HepG2 (cell line): Measurements from ENCODE around the gene CTSW. TPM values are rescaled to one million over a fixed set of nuclear protein-coding genes. Genes with fewer than 3 reads are reported as not detected.
"Not testable (repeated sequence)": the region's sequence is repeated elsewhere in the genome, so short reads cannot be mapped to it uniquely, and the experiment has no call there.

Source experiments
- ATAC-seq: fragments of 200-7000 bp; cut with Tn5 transposase; 3 replicates; pipeline ENCODE4 v1.9.1; 2020; ENCODE audit warnings: mild to moderate bottlenecking, moderate library complexity
- BruUV-seq: library from RNA; stranded (reverse); fragments of 400-500 nt; replicated peaks from 2 replicates; lab custom pipeline; 2021; lab: Mats Ljungman, UMichigan
- CTCF ChIA-PET: fragments of 300-600 bp; formaldehyde crosslinking; extraction: SDS; loops from one replicate; lab custom pipeline; 2021; ENCODE audit warnings: low total read pairs, inconsistent platforms, low intra/inter-chr PET ratio; lab: Yijun Ruan, JAX
- POLR2A ChIA-PET: fragments of 350-600 bp; sonication (Branson Sonifier 250); formaldehyde crosslinking; loops from one replicate; lab custom pipeline; 2020; ENCODE audit warnings: antibody characterized with exemption, inconsistent platforms; lab: Yijun Ruan, JAX
- DNase-seq: peaks from one replicate; pipeline ENCODE4 v3.0.0-alpha.2; 2015; ENCODE audit warnings: low spot score
- FAIRE-seq: peaks from 3 replicates; lab custom pipeline; 2011; peaks lifted over from hg19 to GRCh38; lab: Jason Lieb, UNC
- H2AFZ ChIP-seq: one replicate; pipeline ENCODE4 v1.6.1; 2011; ENCODE audit warnings: low read length, inconsistent platforms
- H3K27ac ChIP-seq: fragments of 300-600 bp; 3 replicates; pipeline ENCODE4 v1.8.0; 2011; ENCODE audit warnings: mixed run types, mild to moderate bottlenecking, mixed read lengths, low read length, inconsistent platforms; ENCODE audit not compliant: insufficient read depth; ENCODE audit errors: extremely low read length
- H3K27me3 ChIP-seq, 2 experiments: fragments of 200-600 bp in 1 of 2; 2 replicates in 1 of 2; 3 replicates in 1 of 2; pipeline versions ENCODE4 v1.6.0 to v1.8.0; 2011; ENCODE audit warnings: low read length in 2 of 2, mild to moderate bottlenecking in 2 of 2, moderate library complexity in 2 of 2, inconsistent platforms in 1 of 2; ENCODE audit not compliant: insufficient read depth in 2 of 2, control insufficient read depth in 1 of 2
- H3K36me3 ChIP-seq, 2 experiments: fragments of 200-600 bp in 1 of 2; replicated peaks in 1 of 2; 2 replicates in 1 of 2; 3 replicates in 1 of 2; pipeline versions ENCODE4 v1.5.1 to v1.8.0; 2011; ENCODE audit warnings: low read length in 2 of 2, inconsistent platforms in 1 of 2; ENCODE audit not compliant: insufficient read depth in 2 of 2, control insufficient read depth in 1 of 2
- H3K4me1 ChIP-seq: 2 replicates; pipeline ENCODE4 v1.5.1; 2012; ENCODE audit warnings: low read length, inconsistent platforms; ENCODE audit not compliant: insufficient read depth
- H3K4me2 ChIP-seq: 2 replicates; pipeline ENCODE4 v1.6.0; 2011; ENCODE audit warnings: low read depth, low read length, inconsistent platforms
- H3K4me3 ChIP-seq, 3 experiments: fragments of 200-600 bp in 1 of 3; sonication (generic), shearing (Covaris generic) in 1 of 3; replicated peaks in 1 of 3; 2 replicates each; pipeline ENCODE4 v1.5.1; 2011 to 2016; ENCODE audit warnings: low read length in 3 of 3, inconsistent platforms in 2 of 3, low read depth in 2 of 3, mild to moderate bottlenecking in 2 of 3, control low read depth in 1 of 3, mixed read lengths in 1 of 3; ENCODE audit not compliant: insufficient read depth in 1 of 3
- H3K79me2 ChIP-seq: one replicate; pipeline ENCODE4 v1.6.1; 2011; ENCODE audit warnings: low read length, inconsistent platforms; ENCODE audit not compliant: insufficient read depth
- H3K9ac ChIP-seq: 2 replicates; pipeline ENCODE4 v1.6.0; 2011; ENCODE audit warnings: mild to moderate bottlenecking, low read depth, low read length, inconsistent platforms; ENCODE audit not compliant: insufficient read depth
- H3K9me3 ChIP-seq: 2 replicates; pipeline ENCODE4 v1.5.1; 2012; ENCODE audit warnings: mild to moderate bottlenecking, low read length
- H4K20me1 ChIP-seq: 2 replicates; pipeline ENCODE4 v1.6.0; 2011; ENCODE audit warnings: inconsistent platforms, mild to moderate bottlenecking, low read length, moderate library complexity; ENCODE audit not compliant: insufficient read depth
- HNRNPK ChIP-seq: fragments of 200-400 bp; formaldehyde crosslinking; IDR thresholded peaks from 2 replicates; pipeline ENCODE4 v1.6.1; 2018; ENCODE audit warnings: low read length, low read depth, moderate library complexity, mild to moderate bottlenecking; ENCODE audit not compliant: poor library complexity, severe bottlenecking
- NFYB ChIP-seq: sonication (generic); formaldehyde crosslinking; IDR thresholded peaks from 2 replicates; pipeline ENCODE4 v1.4.0; 2020; ENCODE audit warnings: missing genetic modification reagents
- NFYC ChIP-seq: IDR thresholded peaks from 2 replicates; pipeline ENCODE4 v1.6.1; 2016; ENCODE audit warnings: missing genetic modification reagents, missing compliant biosample characterization
- PRPF4 ChIP-seq: fragments of 200-400 bp; formaldehyde crosslinking; IDR thresholded peaks from 2 replicates; pipeline ENCODE4 v1.6.1; 2016; ENCODE audit warnings: low read length, low read depth; ENCODE audit not compliant: poor library complexity, severe bottlenecking
- SMAD9 ChIP-seq: sonication (generic); formaldehyde crosslinking; IDR thresholded peaks from 2 replicates; pipeline ENCODE4 v1.5.1; 2020; ENCODE audit warnings: mild to moderate bottlenecking, missing genetic modification reagents
- SP2 ChIP-seq: sonication (generic); formaldehyde crosslinking; IDR thresholded peaks from 2 replicates; pipeline ENCODE4 v1.5.1; 2020; ENCODE audit warnings: mild to moderate bottlenecking, missing genetic modification reagents
- ZBTB1 ChIP-seq: sonication (generic); formaldehyde crosslinking; IDR thresholded peaks from 2 replicates; pipeline ENCODE4 v1.4.0; 2020; ENCODE audit warnings: missing genetic modification reagents, borderline replicate concordance
- ZFP91 ChIP-seq: sonication (generic); formaldehyde crosslinking; IDR thresholded peaks from 2 replicates; pipeline ENCODE4 v1.9.0; 2022; ENCODE audit warnings: missing genetic modification reagents, mild to moderate bottlenecking, borderline replicate concordance
- ZNF75D ChIP-seq: sonication (generic); formaldehyde crosslinking; IDR thresholded peaks from 2 replicates; pipeline ENCODE4 v1.8.1; 2023; ENCODE audit warnings: missing genetic modification reagents, mild to moderate bottlenecking, borderline replicate concordance
- ZNF770 ChIP-seq: sonication (generic); formaldehyde crosslinking; IDR thresholded peaks from 2 replicates; pipeline ENCODE4 v1.5.0; 2020; ENCODE audit warnings: mild to moderate bottlenecking, missing genetic modification reagents
- ZNF775 ChIP-seq: sonication (generic); formaldehyde crosslinking; IDR thresholded peaks from 2 replicates; pipeline ENCODE4 v1.4.0; 2020; ENCODE audit warnings: missing genetic modification reagents, mild to moderate bottlenecking, moderate library complexity, borderline replicate concordance
- WGBS: methylation state at CpG from one replicate; pipeline ENCODE4 v1.1.6; 2017; ENCODE audit warnings: low lambda C conversion rate; 5-methylcytosine and 5-hydroxymethylcytosine counted together
- in situ Hi-C: cut with HindIII; loops from 2 replicates; pipeline ENCODE4 v1.10.0; 2017; ENCODE audit warnings: low pct_unique_long_range_greater_than_20kb; ENCODE audit not compliant: extremely low pct_ligation_motif_present
- intact Hi-C: fragments of 100-400 bp; cut with micrococcal nuclease; formaldehyde crosslinking; loops from one replicate; pipeline ENCODE4 v1.10.0; 2022; ENCODE audit not compliant: unreplicated experiment
- polyA plus RNA-seq, 8 experiments: library from polyadenylated mRNA; depleted of rRNA in 3 of 8; stranded (reverse) in 7 of 8; unstranded in 1 of 8; fragments of >200 nt; fragmentation: Illumina TruSeq in 4 of 8; extraction: Trizol in 4 of 8; gene quantifications; 2 replicates each; pipeline versions ENCODE4 v1.2.1 to v1.2.3, GENCODE V29; 2011 to 2016; ENCODE audit warnings: low read depth in 4 of 8, missing spikeins in 1 of 8, mixed read lengths in 1 of 8; ENCODE audit not compliant: insufficient read depth in 1 of 8
- total RNA-seq, 5 experiments: library from RNA; depleted of rRNA; stranded (reverse); fragments of >200 nt; fragmentation: Illumina TruSeq; extraction: Trizol; gene quantifications; 2 replicates each; pipeline ENCODE4 v1.2.3, GENCODE V29; 2016; ENCODE audit warnings: low read depth in 1 of 5

CTSW gene
- total and polyA plus RNA-seq, 2 of the 13 experiments (the other 11 are each of a cell fraction or from before 2014, with no cell fraction given) = 0.09 TPM; not detected in 1

GRCh38 chr11:65832231-65832630 is 47.4 kb upstream of the CTSW start:
- H3K4me3 ChIP-seq, POLR2A ChIA-PET: not testable (repeated sequence)

DNA sequence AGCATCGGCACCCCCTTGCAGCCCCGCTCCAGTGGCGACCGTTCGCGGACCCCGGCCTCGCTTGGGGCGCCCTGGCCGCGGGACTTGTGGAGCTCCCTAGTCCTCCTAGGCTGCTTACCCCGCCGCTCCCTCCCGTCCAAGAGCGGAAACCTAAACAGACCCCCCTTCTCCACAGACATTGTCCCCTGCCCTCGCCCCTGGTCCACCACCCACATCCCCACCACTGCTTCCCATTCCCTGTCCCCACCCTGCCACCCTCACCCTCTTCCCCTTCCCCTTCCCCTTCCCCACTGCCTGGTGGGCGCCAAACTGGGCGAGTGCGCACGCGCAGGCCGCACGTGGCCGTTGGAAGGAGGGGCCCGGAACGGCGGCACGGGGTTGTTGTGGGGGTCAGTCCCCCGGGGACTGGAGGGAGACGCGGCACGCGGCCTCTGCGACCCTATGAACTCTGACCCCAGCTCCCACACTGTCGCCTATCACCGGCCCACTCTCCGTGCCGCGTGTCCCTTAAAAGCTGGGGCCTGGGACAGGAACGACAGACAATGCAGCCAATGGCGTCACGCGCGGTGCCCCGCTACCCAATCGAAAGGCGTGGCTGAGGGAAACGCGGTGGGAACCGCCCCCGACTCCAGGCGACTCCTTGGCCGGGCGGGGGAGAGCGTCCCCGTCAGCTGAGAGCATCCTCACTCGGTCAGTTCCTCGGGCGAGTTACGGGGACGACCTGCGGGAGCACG is 46.2 kb upstream of the CTSW start, which contains the start of gene SNX32:
Gene SNX32, plus strand, starts transcription at position 667 of the 734 bp plus-strand sequence. CDS start 103 bp downstream, outside the sequence.
- H3K9me3 ChIP-seq = no peaks in the 10 kb centered on the region
- no peak within 1 kb of the TSS for H3K27ac ChIP-seq
- TF ChIP-seq SP2 (CRISPR knock-in tag) = peak; percentile 52
- peak; percentile 55; the same call in 1 of the 2 replicates for TF ChIP-seq NFYC (CRISPR knock-in tag)
- TF ChIP-seq PRPF4 = no peak
- no peak for TF ChIP-seq SMAD9 (CRISPR knock-in tag)
- peak; percentile 81 for TF ChIP-seq HNRNPK
- TF ChIP-seq ZNF770 (CRISPR knock-in tag) = no peak
- TF ChIP-seq NFYB = peak; percentile 70
- TF ChIP-seq ZFP91 (CRISPR knock-in tag) = peak; percentile 97
- TF ChIP-seq ZNF75D = no peak
- TF ChIP-seq ZBTB1 (CRISPR knock-in tag) = no peak
- no peak within 1 kb of the TSS for H3K4me3 ChIP-seq
- H3K9ac ChIP-seq = no peak within 1 kb of the TSS
- no TSS peak for BruUV-seq
- H2AFZ ChIP-seq = no peak within 1 kb of the TSS
- H3K36me3 ChIP-seq = no peaks in the 10 kb centered on the region
- FAIRE-seq (no peak), ATAC-seq (peak; percentile 31; the same call in 1 of the 3 replicates), DNase-seq (no peak)
- intact Hi-C loops = no loop called here
- H4K20me1 ChIP-seq = no peaks in the 10 kb centered on the region
- in situ Hi-C loops = no loop called here
- no peaks in the 10 kb centered on the region for H3K4me1 ChIP-seq
- H3K4me2 ChIP-seq = no peak within 1 kb of the TSS
- peaks cover 0 to 27% of the 10 kb centered on the region in 2 experiments; a peak in 1 of 5 replicates for H3K27me3 ChIP-seq
- no peaks in the 10 kb centered on the region for H3K79me2 ChIP-seq
- WGBS = 53% methylated on average over 52 of the region's 63 CpGs
- POLR2A ChIA-PET = no interaction called here
- CTCF ChIA-PET = no interaction called here

More at GRCh38 chr11:65832231-65832630, 47.4 kb upstream of the CTSW start:
- H2AFZ ChIP-seq, H3K27ac ChIP-seq, H3K9me3 ChIP-seq, H3K79me2 ChIP-seq, DNase-seq, H3K9ac ChIP-seq, FAIRE-seq, H3K4me2 ChIP-seq, H4K20me1 ChIP-seq, CTCF ChIA-PET, H3K36me3 ChIP-seq, in situ Hi-C loops, H3K4me1 ChIP-seq, intact Hi-C loops, ATAC-seq, BruUV-seq: not testable (repeated sequence)
- H3K27me3 ChIP-seq = peaks cover 0 to 27% of the 10 kb centered on the region in 2 experiments; a peak in 1 of 5 replicates
- TF ChIP-seq ZNF775 (CRISPR knock-in tag) = peak; percentile 77; the same call in 1 of the 2 replicates
